CD4-positive, alpha-beta T cell (primary cell): ENCODE measurements around the gene ENOX1. TPM values are rescaled to one million over a fixed set of nuclear protein-coding genes. Genes with fewer than 3 reads are reported as not detected.

Experiments
- ATAC-seq: fragments of 200-7000 bp; cut with Tn5 transposase; one replicate; pipeline ENCODE4 v1.10.0; 2022; ENCODE audit warnings: mild to moderate bottlenecking; ENCODE audit not compliant: poor library complexity
- CTCF ChIA-PET: fragments of 350-600 bp; sonication (Branson Sonifier 250); formaldehyde crosslinking; loops from one replicate; lab custom pipeline; 2021; ENCODE audit warnings: antibody characterized with exemption, inconsistent platforms; lab: Charles Lee
- POLR2A ChIA-PET: fragments of 350-600 bp; sonication (Branson Sonifier 250); formaldehyde crosslinking; loops from one replicate; lab custom pipeline; 2021; ENCODE audit warnings: antibody characterized with exemption, inconsistent platforms; lab: Charles Lee
- DNase-seq, 14 experiments: peaks; one replicate each; pipeline ENCODE4 v3.0.0-alpha.2; 2013 to 2020; ENCODE audit warnings: mixed read lengths in 2 of 14
- H3K27ac ChIP-seq, 2 donors: one replicate each; pipeline versions ENCODE4 v1.5.1 to v1.7.0; 2013; ENCODE audit warnings: low read length in 2 of 2, low read depth in 1 of 2, mild to moderate bottlenecking in 1 of 2
- H3K27me3 ChIP-seq, 2 experiments: 1 replicate in 1 of 2; 2 replicates in 1 of 2; pipeline versions ENCODE4 v1.6.1 to v1.7.0; 2013; ENCODE audit warnings: low read length in 2 of 2, control low read depth in 1 of 2, mild to moderate bottlenecking in 1 of 2, moderate library complexity in 1 of 2; ENCODE audit not compliant: insufficient read depth in 2 of 2, control insufficient read depth in 1 of 2
- H3K36me3 ChIP-seq: one replicate; pipeline ENCODE4 v1.6.1; 2013; ENCODE audit warnings: low read length, control low read depth; ENCODE audit not compliant: insufficient read depth
- H3K4me1 ChIP-seq: one replicate; pipeline ENCODE4 v1.6.1; 2013; ENCODE audit warnings: low read length, control low read depth; ENCODE audit not compliant: insufficient read depth
- H3K4me3 ChIP-seq: one replicate; pipeline ENCODE4 v1.5.1; 2013; ENCODE audit warnings: mild to moderate bottlenecking, low read length, moderate library complexity
- H3K9me3 ChIP-seq, 2 experiments: 1 replicate in 1 of 2; 2 replicates in 1 of 2; pipeline versions ENCODE4 v1.6.1 to v1.7.0; 2013; ENCODE audit warnings: low read length in 2 of 2, mild to moderate bottlenecking in 2 of 2, control low read depth in 1 of 2, moderate library complexity in 1 of 2; ENCODE audit not compliant: control insufficient read depth in 1 of 2, insufficient read depth in 1 of 2
- H3K27ac Mint-ChIP-seq: one replicate; pipeline ENCODE4 v1.8.0; 2020; ENCODE audit warnings: mixed read lengths
- H3K27me3 Mint-ChIP-seq: one replicate; pipeline ENCODE4 v1.8.0; 2021; ENCODE audit warnings: mixed read lengths
- H3K36me3 Mint-ChIP-seq: one replicate; pipeline ENCODE4 v1.8.0; 2021; ENCODE audit warnings: low read depth, mixed read lengths
- H3K4me1 Mint-ChIP-seq: one replicate; pipeline ENCODE4 v1.8.0; 2021; ENCODE audit warnings: low read depth, mixed read lengths
- H3K4me3 Mint-ChIP-seq: one replicate; pipeline ENCODE4 v1.8.0; 2020; ENCODE audit warnings: mild to moderate bottlenecking, mixed read lengths
- H3K9me3 Mint-ChIP-seq: one replicate; pipeline ENCODE4 v1.8.0; 2020; ENCODE audit warnings: mixed read lengths
- CTCF ChIP-seq: fragments of 200-600 bp; IDR thresholded peaks from one replicate; pipeline ENCODE4 v1.8.0; 2022; ENCODE audit warnings: antibody characterized with exemption, mild to moderate bottlenecking
- intact Hi-C, 2 experiments: fragments of 100-400 bp; cut with DNase I in 1 of 2; cut with micrococcal nuclease in 1 of 2; formaldehyde crosslinking; loops; one replicate each; pipeline versions ENCODE4 v1.15.1 to v1.9.0; 2023 to 2025; cut with DNase I, micrococcal nuclease
- total RNA-seq, 174 experiments: library from RNA in 2 of 174; stranded (reverse) in 2 of 174; gene quantifications; one replicate each; pipeline ENCODE4 v1.2.3 and lab custom pipeline; 2021 to 2026

Gene ENOX1
- total RNA-seq, 2 experiments from 2014 or later, result not detected

GRCh38 chr13:43631106-43631505 lies 155.7 kb downstream of the ENOX1 start:
- H3K9me3 ChIP-seq, result no peaks in the 10 kb centered on the region
- Mint-ChIP-seq H3K27me3 (peaks cover 15% of the 10 kb centered on the region), H3K27ac (no peak overlapping the region), H3K4me3 (no peak overlapping the region), H3K4me1 (no peaks in the 10 kb centered on the region), H3K9me3 (no peaks in the 10 kb centered on the region), H3K36me3 (no peaks in the 10 kb centered on the region)
- H3K27me3 ChIP-seq, result no peaks in the 10 kb centered on the region
- no peaks in the 10 kb centered on the region for H3K4me1 ChIP-seq
- no peak overlapping the region for H3K4me3 ChIP-seq
- CTCF ChIA-PET, result no interaction called here
- DNase-seq (no peak), ATAC-seq (no peak)
- intact Hi-C loops, result no loop called here
- H3K36me3 ChIP-seq, result no peaks in the 10 kb centered on the region
- no peak for TF ChIP-seq CTCF
- POLR2A ChIA-PET, result interaction anchor here (0.6 kb wide), 1 partner anchor 155 kb away, joined by 3 read pairs; no protein-coding TSS in a partner anchor
- no peak overlapping the region for H3K27ac ChIP-seq

- H3K4me3 Mint-ChIP-seq, result no peak overlapping the region
- H3K4me1 Mint-ChIP-seq, result no peaks in the 10 kb centered on the region
- no peak for TF ChIP-seq CTCF
- CTCF ChIA-PET, result no interaction called here
- no peak overlapping the region for H3K27ac ChIP-seq
- H3K9me3 ChIP-seq, result no peaks in the 10 kb centered on the region
- no peaks in the 10 kb centered on the region for H3K36me3 ChIP-seq
- intact Hi-C loops, result no loop called here
- no peaks in the 10 kb centered on the region for H3K9me3 Mint-ChIP-seq
- ATAC-seq, result no peak
- H3K27me3 ChIP-seq, result no peaks in the 10 kb centered on the region
- H3K4me3 ChIP-seq, result no peak overlapping the region
- no peaks in the 10 kb centered on the region for H3K36me3 Mint-ChIP-seq
- no peak overlapping the region for H3K27ac Mint-ChIP-seq
- peaks cover 15% of the 10 kb centered on the region for H3K27me3 Mint-ChIP-seq
- DNase-seq, result no peak
- POLR2A ChIA-PET, result no interaction called here
- no peaks in the 10 kb centered on the region for H3K4me1 ChIP-seq
Observed at GRCh38 chr13:43629691-43630480, 156.9 kb downstream of the ENOX1 start.

GRCh38 chr13:43626994-43627393 lies 159.8 kb downstream of the ENOX1 start:
- Mint-ChIP-seq H3K9me3 (peaks cover 1% of the 10 kb centered on the region), H3K4me3 (no peak overlapping the region), H3K27me3 (peaks cover 11% of the 10 kb centered on the region), H3K4me1 (no peaks in the 10 kb centered on the region), H3K36me3 (no peaks in the 10 kb centered on the region), H3K27ac (no peak overlapping the region)
- Histone ChIP-seq H3K4me3 (no peak overlapping the region), H3K36me3 (no peaks in the 10 kb centered on the region), H3K27me3 (peaks cover 0 to 5% of the 10 kb centered on the region in 2 experiments), H3K9me3 (no peaks in the 10 kb centered on the region), H3K4me1 (no peaks in the 10 kb centered on the region), H3K27ac (no peak overlapping the region)
- no peak for DNase-seq
- no peak for TF ChIP-seq CTCF
- ChIA-PET CTCF (no interaction called here), POLR2A (no interaction called here)
- ATAC-seq, result no peak
- intact Hi-C loops, result no loop called here
